Keratinocyte (primary cell): Measurements from ENCODE around the gene SKIDA1. TPM values are rescaled to one million over a fixed set of nuclear protein-coding genes. Genes with fewer than 3 reads are reported as not detected.

ENCODE experiments used
- DNase-seq: peaks from one replicate; pipeline ENCODE4 v3.0.0-alpha.2; 2011; ENCODE audit warnings: low read depth, missing footprints, low spot score
- FAIRE-seq: peaks from 2 replicates; lab custom pipeline; 2011; peaks lifted over from hg19 to GRCh38; lab: Jason Lieb, UNC
- H2AFZ ChIP-seq: 2 replicates; pipeline ENCODE4 v1.6.0; 2012; ENCODE audit warnings: low read length, control low read depth, inconsistent platforms; ENCODE audit not compliant: control insufficient read depth
- H3K27ac ChIP-seq: 2 replicates; pipeline ENCODE4 v1.5.1; 2011; ENCODE audit warnings: low read length; ENCODE audit not compliant: control insufficient read depth, insufficient read depth
- H3K27me3 ChIP-seq: 3 replicates; pipeline ENCODE4 v1.6.0; 2011; ENCODE audit warnings: low read length; ENCODE audit not compliant: control insufficient read depth, insufficient read depth; ENCODE audit errors: extremely low read depth
- H3K36me3 ChIP-seq, 2 experiments: 2 replicates in 1 of 2; 3 replicates in 1 of 2; pipeline ENCODE4 v1.5.1; 2011; ENCODE audit warnings: low read length in 2 of 2, mild to moderate bottlenecking in 1 of 2; ENCODE audit not compliant: control insufficient read depth in 2 of 2, insufficient read depth in 2 of 2; ENCODE audit errors: extremely low read depth in 1 of 2
- H3K4me1 ChIP-seq: 3 replicates; pipeline ENCODE4 v1.5.1; 2011; ENCODE audit warnings: low read length; ENCODE audit not compliant: control insufficient read depth, insufficient read depth; ENCODE audit errors: extremely low read depth
- H3K4me2 ChIP-seq: 3 replicates; pipeline ENCODE4 v1.6.0; 2011; ENCODE audit warnings: low read depth, low read length; ENCODE audit not compliant: control insufficient read depth, insufficient read depth; ENCODE audit errors: extremely low read depth
- H3K4me3 ChIP-seq, 3 experiments: fragments of 200-600 bp in 1 of 3; sonication (generic) in 1 of 3; 2 replicates in 2 of 3; 3 replicates in 1 of 3; pipeline ENCODE4 v1.5.1; 2011 to 2016; ENCODE audit warnings: low read length in 3 of 3, mild to moderate bottlenecking in 3 of 3, control low read depth in 2 of 3, inconsistent platforms in 1 of 3, low read depth in 1 of 3, mixed read lengths in 1 of 3, mixed run types in 1 of 3, moderate library complexity in 1 of 3; ENCODE audit not compliant: control insufficient read depth in 2 of 3, insufficient read depth in 2 of 3; ENCODE audit errors: extremely low read depth in 1 of 3
- H3K79me2 ChIP-seq: 2 replicates; pipeline ENCODE4 v1.6.0; 2012; ENCODE audit warnings: low read length; ENCODE audit not compliant: control insufficient read depth, insufficient read depth
- H3K9ac ChIP-seq: 3 replicates; pipeline ENCODE4 v1.6.0; 2011; ENCODE audit warnings: low read length; ENCODE audit not compliant: control insufficient read depth, insufficient read depth; ENCODE audit errors: extremely low read depth
- H3K9me1 ChIP-seq: 3 replicates; pipeline ENCODE4 v1.6.0; 2011; ENCODE audit warnings: low read length; ENCODE audit not compliant: control insufficient read depth, insufficient read depth; ENCODE audit errors: extremely low read depth
- H3K9me3 ChIP-seq: 2 replicates; pipeline ENCODE4 v1.5.1; 2012; ENCODE audit warnings: low read depth, low read length; ENCODE audit not compliant: control insufficient read depth
- H4K20me1 ChIP-seq: 3 replicates; pipeline ENCODE4 v1.6.0; 2011; ENCODE audit warnings: low read length; ENCODE audit not compliant: control insufficient read depth, insufficient read depth; ENCODE audit errors: extremely low read depth
- EZH2 ChIP-seq: IDR thresholded peaks from one replicate; pipeline ENCODE4 v1.6.1; 2012; ENCODE audit warnings: inconsistent platforms, mild to moderate bottlenecking, low read length, moderate library complexity
- dilution Hi-C: fragments of 300-500 bp; cut with MboI; formaldehyde crosslinking; loops from one replicate; pipeline ENCODE4 v1.7.0; 2020; ENCODE audit warnings: low sequenced_read_pairs; ENCODE audit not compliant: extremely low pct_ligation_motif_present
- polyA plus RNA-seq, 5 experiments: library from polyadenylated mRNA; depleted of rRNA in 3 of 5; stranded (reverse) in 3 of 5; stranded (forward) in 1 of 5; unstranded in 1 of 5; fragments of >200 nt; gene quantifications; 1 replicate in 1 of 5; 2 replicates in 3 of 5; 3 replicates in 1 of 5; pipeline versions ENCODE4 v1.2.1 to v1.2.3, GENCODE V29; 2011 to 2012; ENCODE audit warnings: missing spikeins in 2 of 5, low read depth in 1 of 5, low replicate concordance in 1 of 5
- TF ChIP-seq, protein P1 (sequence below), 3 experiments: IDR thresholded peaks in 1 of 3; conservative IDR thresholded peaks in 1 of 3; optimal IDR thresholded peaks in 1 of 3; 2 replicates in 2 of 3; 3 replicates in 1 of 3; pipeline versions ENCODE3 to v1.5.1; 2011; ENCODE audit warnings: low read length in 3 of 3, mild to moderate bottlenecking in 3 of 3, moderate library complexity in 2 of 3, control low read depth in 1 of 3, inconsistent platforms in 1 of 3; ENCODE audit not compliant: insufficient read depth in 2 of 3; ENCODE audit errors: extremely low read depth in 1 of 3

Gene SKIDA1
- polyA plus RNA-seq, 1 donor (not counting 4 experiments of a cell fraction or from before 2014, with no cell fraction given): 0.13 TPM

DNA sequence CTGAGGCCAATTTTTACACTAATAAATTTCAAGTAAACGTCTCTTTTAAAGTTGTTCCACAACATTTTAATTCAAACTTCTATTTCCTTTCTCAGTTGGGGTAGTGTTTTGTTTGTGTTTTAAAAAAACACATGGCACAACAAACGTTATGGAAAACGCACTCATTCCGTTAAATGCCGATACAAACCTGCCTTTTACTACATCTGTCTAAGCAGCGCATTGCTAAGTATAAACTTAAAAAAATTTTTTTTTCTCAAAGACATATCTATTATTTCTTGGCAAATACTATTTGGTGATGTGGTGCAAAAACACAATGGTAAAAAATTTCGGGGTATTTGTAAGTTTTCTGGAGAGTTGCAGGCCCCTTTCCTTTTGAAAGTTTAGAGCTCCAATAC is 1.4 kb downstream of the SKIDA1 start:
- Histone ChIP-seq H3K9me3 (no peaks in the 10 kb centered on the region), H3K9me1 (no peaks in the 10 kb centered on the region), H3K27ac (peak overlapping the region; percentile 95), H3K4me1 (peaks cover 33% of the 10 kb centered on the region), H3K4me3 (peak overlapping the region; percentile 58 to 97 (median 83)), H3K27me3 (no peaks in the 10 kb centered on the region), H2AFZ (peak overlapping the region; percentile 98), H3K4me2 (peak overlapping the region; percentile 100), H3K9ac (peak overlapping the region; percentile 83), H4K20me1 (no peaks in the 10 kb centered on the region), H3K36me3 (no peaks in the 10 kb centered on the region), H3K79me2 (no peaks in the 10 kb centered on the region)
- no peak for FAIRE-seq
- dilution Hi-C loops: no loop called here
- TF ChIP-seq, protein P1, sequence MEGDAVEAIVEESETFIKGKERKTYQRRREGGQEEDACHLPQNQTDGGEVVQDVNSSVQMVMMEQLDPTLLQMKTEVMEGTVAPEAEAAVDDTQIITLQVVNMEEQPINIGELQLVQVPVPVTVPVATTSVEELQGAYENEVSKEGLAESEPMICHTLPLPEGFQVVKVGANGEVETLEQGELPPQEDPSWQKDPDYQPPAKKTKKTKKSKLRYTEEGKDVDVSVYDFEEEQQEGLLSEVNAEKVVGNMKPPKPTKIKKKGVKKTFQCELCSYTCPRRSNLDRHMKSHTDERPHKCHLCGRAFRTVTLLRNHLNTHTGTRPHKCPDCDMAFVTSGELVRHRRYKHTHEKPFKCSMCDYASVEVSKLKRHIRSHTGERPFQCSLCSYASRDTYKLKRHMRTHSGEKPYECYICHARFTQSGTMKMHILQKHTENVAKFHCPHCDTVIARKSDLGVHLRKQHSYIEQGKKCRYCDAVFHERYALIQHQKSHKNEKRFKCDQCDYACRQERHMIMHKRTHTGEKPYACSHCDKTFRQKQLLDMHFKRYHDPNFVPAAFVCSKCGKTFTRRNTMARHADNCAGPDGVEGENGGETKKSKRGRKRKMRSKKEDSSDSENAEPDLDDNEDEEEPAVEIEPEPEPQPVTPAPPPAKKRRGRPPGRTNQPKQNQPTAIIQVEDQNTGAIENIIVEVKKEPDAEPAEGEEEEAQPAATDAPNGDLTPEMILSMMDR (optimal IDR thresholded peaks at IDR 0.05 in 1 of 3, IDR thresholded peaks at IDR 0.05 in 1 of 3, conservative IDR thresholded peaks at IDR 0.05 in 1 of 3; ENCODE audit: extremely low read depth in 1 of 3, insufficient read depth in 2 of 3, low read length in 3 of 3): no peak
- TF ChIP-seq EZH2: no peak
- DNase-seq: no peak

DNA sequence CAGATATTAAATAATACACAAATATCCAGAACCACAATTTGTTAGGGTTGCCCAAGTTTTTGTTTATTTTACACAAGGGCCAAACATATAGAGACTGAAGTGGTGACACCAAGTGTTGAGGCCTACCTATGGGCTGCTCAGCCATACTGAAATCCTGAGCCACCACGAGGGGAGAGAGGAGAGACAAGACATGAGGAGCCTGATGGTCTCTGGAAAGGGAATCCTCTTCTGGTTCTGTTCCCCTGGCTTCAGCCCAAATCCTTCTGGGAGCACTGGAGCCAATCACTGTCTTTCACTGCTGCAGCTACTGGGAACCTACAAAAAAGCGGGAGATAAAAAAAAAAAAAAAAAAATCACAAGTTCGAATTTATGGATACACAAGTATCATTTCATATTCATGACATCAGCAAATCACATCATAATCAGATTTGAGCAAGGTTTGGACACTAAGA is 1.9 kb downstream of the SKIDA1 start:
- Histone ChIP-seq H2AFZ (peak overlapping the region; percentile 98), H3K9me1 (no peaks in the 10 kb centered on the region), H3K27me3 (no peaks in the 10 kb centered on the region), H3K4me3 (peak overlapping the region in 1 of 3 experiments; percentile 40), H3K36me3 (no peaks in the 10 kb centered on the region), H3K9me3 (no peaks in the 10 kb centered on the region), H3K9ac (peak overlapping the region; percentile 46), H3K79me2 (no peaks in the 10 kb centered on the region), H3K4me2 (peak overlapping the region; percentile 100), H4K20me1 (no peaks in the 10 kb centered on the region), H3K4me1 (peaks cover 34% of the 10 kb centered on the region), H3K27ac (peak overlapping the region; percentile 95)
- no peak for DNase-seq
- TF ChIP-seq, protein P1 (optimal IDR thresholded peaks at IDR 0.05 in 1 of 3, IDR thresholded peaks at IDR 0.05 in 1 of 3, conservative IDR thresholded peaks at IDR 0.05 in 1 of 3; ENCODE audit: extremely low read depth in 1 of 3, insufficient read depth in 2 of 3, low read length in 3 of 3): no peak
- no peak for TF ChIP-seq EZH2
- FAIRE-seq: no peak
- dilution Hi-C loops: no loop called here
